Measurements from ENCODE around the gene FCN3. TPM values are rescaled to one million over a fixed set of nuclear protein-coding genes. Genes with fewer than 3 reads are reported as not detected.

Gene FCN3
- total and polyA plus RNA-seq, 2 donors (not counting 3 experiments of a cell fraction or from before 2014, with no cell fraction given), result 0.15 TPM; not detected in 1

- dilution Hi-C loops (cut with MboI; ENCODE audit: extremely low pct_ligation_motif_present, low sequenced_read_pairs) (no loop called here), intact Hi-C loops (cut with micrococcal nuclease) (no loop called here)
- Histone ChIP-seq H3K4me3 (replicated peaks in 1 of 3; ENCODE audit: insufficient read depth in 1 of 3, low read depth in 1 of 3, low read length in 3 of 3) (no peak overlapping the region), H2AFZ (ENCODE audit: low read depth, low read length) (peak overlapping the region; percentile 15), H3K4me1 (ENCODE audit: control insufficient read depth, extremely low read depth, insufficient read depth, low read length) (peaks cover 7% of the 10 kb centered on the region), H3K9me1 (replicated peaks; ENCODE audit: control insufficient read depth, extremely low read depth, insufficient read depth, low read length) (no peaks in the 10 kb centered on the region), H3K36me3 (ENCODE audit: control insufficient read depth in 2 of 2, extremely low read depth in 1 of 2, insufficient read depth in 2 of 2, low read length in 2 of 2) (no peaks in the 10 kb centered on the region), H3K9ac (replicated peaks; ENCODE audit: extremely low read depth, insufficient read depth, low read length) (no peak overlapping the region), H3K9me3 (replicated peaks; ENCODE audit: control insufficient read depth, insufficient read depth, low read length) (no peaks in the 10 kb centered on the region), H3K79me2 (ENCODE audit: control insufficient read depth, insufficient read depth, low read length) (no peaks in the 10 kb centered on the region), H3K27ac (ENCODE audit: insufficient read depth, low read depth, low read length) (no peak overlapping the region), H3K27me3 (ENCODE audit: control insufficient read depth in 2 of 2, insufficient read depth in 2 of 2, low read length in 2 of 2) (peaks cover 2 to 5% of the 10 kb centered on the region in 2 experiments), H3K4me2 (ENCODE audit: insufficient read depth, low read length) (no peak overlapping the region), H4K20me1 (replicated peaks; ENCODE audit: control insufficient read depth, extremely low read depth, insufficient read depth, low read length) (no peaks in the 10 kb centered on the region)
- ChIA-PET POLR2A (no interaction called here), CTCF (interaction anchor here (1.9 to 3.0 kb wide), 2 partner anchors 10 to 22 kb away, joined by 5 to 22 read pairs; no protein-coding TSS in a partner anchor)
- FAIRE-seq (no peak), DNase-seq (ENCODE audit: low read depth, low spot score) (no peak)
- TF ChIP-seq MAX (IDR thresholded peaks at IDR 0.05; ENCODE audit: insufficient read depth, insufficient read length) (no peak), FOS (IDR thresholded peaks at IDR 0.05; ENCODE audit: borderline replicate concordance, insufficient read depth, low read length) (no peak), GATA2 (IDR thresholded peaks at IDR 0.05; ENCODE audit: insufficient read depth, insufficient read length, low read depth, low read length) (no peak), MYC (IDR thresholded peaks at IDR 0.05; ENCODE audit: low read depth, low read length) (no peak), JUN (IDR thresholded peaks at IDR 0.05; ENCODE audit: borderline replicate concordance, insufficient read depth, insufficient read length, low read depth) (no peak), EZH2 (IDR thresholded peaks at IDR 0.05; ENCODE audit: borderline replicate concordance, low read depth, low read length, severe bottlenecking) (no peak), POLR2A (IDR thresholded peaks at IDR 0.05; ENCODE audit: low read depth, low read length) (no peak), POLR2AphosphoS5 (IDR thresholded peaks at IDR 0.05; ENCODE audit: insufficient read depth, low read depth, low read length) (no peak)
- TF ChIP-seq, protein P1, sequence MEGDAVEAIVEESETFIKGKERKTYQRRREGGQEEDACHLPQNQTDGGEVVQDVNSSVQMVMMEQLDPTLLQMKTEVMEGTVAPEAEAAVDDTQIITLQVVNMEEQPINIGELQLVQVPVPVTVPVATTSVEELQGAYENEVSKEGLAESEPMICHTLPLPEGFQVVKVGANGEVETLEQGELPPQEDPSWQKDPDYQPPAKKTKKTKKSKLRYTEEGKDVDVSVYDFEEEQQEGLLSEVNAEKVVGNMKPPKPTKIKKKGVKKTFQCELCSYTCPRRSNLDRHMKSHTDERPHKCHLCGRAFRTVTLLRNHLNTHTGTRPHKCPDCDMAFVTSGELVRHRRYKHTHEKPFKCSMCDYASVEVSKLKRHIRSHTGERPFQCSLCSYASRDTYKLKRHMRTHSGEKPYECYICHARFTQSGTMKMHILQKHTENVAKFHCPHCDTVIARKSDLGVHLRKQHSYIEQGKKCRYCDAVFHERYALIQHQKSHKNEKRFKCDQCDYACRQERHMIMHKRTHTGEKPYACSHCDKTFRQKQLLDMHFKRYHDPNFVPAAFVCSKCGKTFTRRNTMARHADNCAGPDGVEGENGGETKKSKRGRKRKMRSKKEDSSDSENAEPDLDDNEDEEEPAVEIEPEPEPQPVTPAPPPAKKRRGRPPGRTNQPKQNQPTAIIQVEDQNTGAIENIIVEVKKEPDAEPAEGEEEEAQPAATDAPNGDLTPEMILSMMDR (IDR thresholded peaks at IDR 0.05; ENCODE audit: extremely low read depth in 1 of 2, insufficient read depth in 1 of 2, low read depth in 1 of 2, low read length in 2 of 2), result no peak
- no TSS peak for BruUV-seq (replicated peaks)
These were observed 27.5 kb downstream of the FCN3 start for GRCh38 chr1:27346991-27347624.
